Hematopoietic multipotent progenitor cell treated with erythropoietin and hydrocortisone succinate and interleukin-3 and kit ligand, for 15 days (in vitro differentiated cells): ENCODE measurements around the gene B4GAT1.
A peak's percentile ranks its signal among the peaks of the same experiment; 100 is the strongest.
"Not testable (repeated sequence)": the region's sequence is repeated elsewhere in the genome, so short reads cannot be mapped to it uniquely, and the experiment has no call there.

ENCODE experiments used
- DNase-seq: peaks from one replicate; pipeline ENCODE4 v3.0.0-alpha.2; 2015; ENCODE audit warnings: low spot score

The B4GAT1 gene

DNA sequence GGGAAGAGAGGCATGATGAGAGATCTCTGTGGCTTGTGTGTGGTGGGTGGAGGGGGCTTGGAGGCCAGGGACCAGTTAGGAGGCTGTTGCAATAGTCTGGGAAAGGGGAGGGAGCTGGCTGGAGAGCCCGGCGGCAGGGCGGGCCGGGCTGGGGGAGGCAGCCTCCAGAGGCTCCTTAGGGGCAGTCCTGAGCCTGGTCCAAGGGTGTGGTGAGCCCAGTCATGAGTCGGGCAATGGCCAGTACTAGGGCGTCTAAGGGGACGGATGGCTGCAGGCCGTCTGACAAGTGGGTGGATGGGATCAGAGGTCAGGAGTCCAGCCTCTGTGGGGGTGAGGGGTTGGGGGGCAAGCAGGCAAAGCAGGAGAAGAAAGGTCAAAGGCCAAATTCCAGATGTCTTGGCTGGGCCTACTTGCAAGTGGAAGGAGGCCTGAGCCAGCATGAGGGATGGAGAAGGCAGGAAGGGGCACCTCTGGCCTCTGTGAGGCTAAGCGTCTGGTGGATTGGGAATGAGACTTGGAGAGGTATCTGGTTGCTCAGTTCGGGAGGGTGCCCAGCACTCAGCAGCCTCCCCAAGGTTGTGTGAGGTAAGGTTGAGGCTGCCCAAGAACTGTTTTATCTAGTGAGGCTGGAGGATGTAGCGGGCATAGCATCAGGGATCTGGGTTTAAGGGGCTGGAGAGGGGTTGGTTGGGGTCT lies 24.5 kb downstream of the B4GAT1 start:
- DNase-seq: no peak

DNA sequence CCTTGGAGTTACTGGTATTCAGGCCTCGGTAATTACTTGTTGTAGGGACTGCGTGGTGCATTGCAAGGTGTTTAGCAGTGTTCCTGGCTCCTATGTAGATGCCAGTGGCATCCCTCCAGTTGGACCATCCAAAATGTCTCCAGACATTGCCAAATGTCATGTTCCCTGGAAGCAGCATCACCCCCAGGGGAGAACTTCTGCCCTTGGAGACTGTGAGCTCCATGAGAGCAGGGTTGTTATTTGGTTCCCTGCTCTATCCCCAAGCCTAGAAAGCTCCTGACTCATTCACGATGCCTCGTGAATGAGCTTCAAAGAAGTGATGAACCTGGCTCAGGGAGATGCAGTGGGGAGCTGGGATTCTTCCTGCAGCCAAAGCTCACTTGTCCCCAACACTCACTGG lies 25.8 kb downstream of the B4GAT1 start:
- DNase-seq: no peak

DNA sequence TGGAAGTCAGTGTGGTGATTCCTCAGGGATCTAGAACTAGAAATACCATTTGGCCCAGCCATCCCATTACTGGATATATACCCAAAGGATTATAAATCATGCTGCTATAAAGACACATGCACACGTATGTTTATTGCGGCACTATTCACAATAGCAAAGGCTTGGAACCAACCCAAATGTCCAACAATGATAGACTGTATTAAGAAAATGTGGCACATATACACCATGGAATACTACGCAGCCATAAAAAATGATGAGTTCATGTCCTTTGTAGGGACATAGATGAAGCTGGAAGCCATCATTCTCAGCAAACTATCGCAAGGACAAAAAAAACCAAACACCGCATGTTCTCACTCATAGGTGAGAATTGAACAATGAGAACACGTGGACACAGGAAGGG lies 26.7 kb downstream of the B4GAT1 start:
- not testable (repeated sequence) for DNase-seq

DNA sequence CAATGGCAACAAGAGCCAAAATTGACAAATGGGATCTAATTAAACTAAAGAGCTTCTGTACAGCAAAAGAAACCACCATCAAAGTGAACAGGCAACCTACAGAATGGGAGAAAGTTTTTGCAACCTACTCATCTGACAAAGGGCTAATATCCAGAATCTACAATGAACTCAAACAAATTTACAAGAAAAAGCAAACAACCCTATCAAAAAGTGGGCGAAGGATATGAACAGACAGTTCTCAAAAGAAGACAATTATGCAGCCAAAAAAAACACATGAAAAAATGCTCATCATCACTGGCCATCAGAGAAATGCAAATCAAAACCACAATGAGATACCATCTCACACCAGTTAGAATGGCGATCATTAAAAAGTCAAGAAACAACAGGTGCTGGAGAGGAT lies 27.1 kb downstream of the B4GAT1 start:
- DNase-seq: not testable (repeated sequence)

DNA sequence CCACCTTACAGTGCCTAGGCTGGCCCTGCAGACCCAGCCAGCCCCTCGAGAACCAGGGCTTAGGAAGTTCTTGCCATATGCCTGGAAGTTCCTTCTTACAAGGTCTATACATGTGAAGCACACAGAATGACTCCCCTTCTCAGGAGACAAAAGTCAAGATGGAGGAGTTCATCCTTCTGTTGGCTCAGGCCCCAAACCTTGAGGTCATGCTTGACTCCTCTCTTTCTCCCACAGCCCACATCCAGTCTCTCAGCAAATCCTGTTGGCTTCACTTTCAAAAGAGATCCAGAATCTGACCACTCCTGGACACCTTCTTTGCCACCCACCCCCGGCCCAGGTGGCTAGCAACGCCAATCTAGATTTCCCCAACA lies 28.8 kb downstream of the B4GAT1 start:
- DNase-seq: no peak

DNA sequence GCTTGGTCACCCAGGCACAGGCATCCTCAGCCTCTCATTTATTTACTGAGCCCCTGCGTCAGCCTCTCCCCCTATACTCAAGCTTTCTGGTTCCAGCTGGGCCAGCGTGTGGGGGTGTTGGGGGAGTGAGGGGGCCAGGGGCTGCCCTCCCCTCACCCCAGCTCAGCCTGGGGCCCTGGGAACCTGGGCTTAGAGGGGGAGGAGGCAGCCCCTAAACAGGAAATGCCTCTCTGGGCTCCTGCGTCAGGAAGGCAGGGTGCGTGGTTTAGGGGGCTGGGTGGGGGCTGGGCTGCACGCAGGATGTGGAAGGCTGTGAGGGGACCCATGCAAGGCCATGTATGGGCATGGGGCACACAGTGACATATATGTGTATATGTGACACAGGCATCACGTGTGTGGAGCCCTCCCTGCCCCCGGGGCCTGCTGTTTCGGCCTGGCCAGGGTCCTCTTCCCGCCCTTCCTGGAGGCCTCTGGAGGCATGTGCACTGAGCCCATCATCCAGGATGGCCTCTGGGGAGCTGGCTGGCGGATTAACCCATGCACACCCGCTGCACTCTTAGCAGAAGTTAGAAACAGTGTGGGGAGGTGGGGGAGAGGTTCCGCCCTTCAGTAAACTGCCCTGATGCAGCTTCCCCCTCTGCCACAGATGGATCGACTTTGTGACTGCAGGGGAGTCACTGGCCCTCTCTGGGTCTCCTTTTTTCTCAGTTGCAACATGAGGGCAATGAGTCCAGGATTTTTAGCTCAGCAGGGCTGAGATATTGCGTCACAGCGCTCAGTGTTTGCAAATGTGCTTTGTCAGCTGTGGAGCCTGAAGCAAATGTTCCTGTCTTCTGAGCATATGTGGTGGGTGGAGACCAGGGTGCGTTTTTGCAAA lies 29.5 kb downstream of the B4GAT1 start:
- DNase-seq: no peak

DNA sequence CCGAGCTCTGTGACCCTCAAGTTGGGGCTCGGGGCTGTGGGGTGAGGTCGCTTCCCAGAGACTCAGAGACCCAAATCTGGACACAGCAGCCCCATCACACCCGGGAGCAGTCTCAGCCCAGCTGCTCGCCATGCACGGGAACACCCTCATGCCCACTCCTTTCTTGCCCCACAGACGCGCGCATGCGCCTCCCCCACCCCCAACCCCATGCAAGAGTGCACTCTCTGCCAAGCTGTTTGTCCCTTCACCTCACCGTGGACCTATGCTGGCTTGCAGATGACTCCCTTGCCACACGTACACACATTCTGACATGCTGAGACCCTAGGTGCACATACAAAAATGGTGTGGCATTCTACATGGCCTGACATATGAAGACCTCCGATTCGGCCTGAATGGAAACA lies 30.1 kb downstream of the B4GAT1 start:
- no peak for DNase-seq

DNA sequence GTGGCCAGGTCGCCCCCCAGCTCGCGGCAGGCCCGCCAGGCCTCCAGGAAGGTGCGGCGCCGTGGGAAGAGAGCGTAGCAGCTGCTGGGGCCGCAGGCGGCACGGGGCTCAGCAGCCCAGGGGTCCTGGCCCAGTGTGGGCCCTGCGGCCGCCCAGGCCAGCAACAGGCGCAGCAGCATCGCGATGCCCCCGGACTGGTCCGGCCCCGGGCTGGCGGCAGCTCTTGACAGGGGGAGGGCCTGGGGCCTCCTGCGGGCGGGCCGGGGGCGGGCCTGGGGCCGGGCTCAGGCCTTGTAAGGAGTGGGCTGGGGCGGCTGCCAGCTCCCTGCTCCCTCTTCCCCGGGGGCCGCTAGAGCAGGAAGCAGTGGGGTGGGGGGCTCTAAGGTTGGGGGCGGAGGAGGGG lies 30.6 kb downstream of the B4GAT1 start, which contains the start of gene CD248:
TSS of gene CD248 (minus strand) at position 196 of the 403 bp plus-strand sequence. CDS start at position 179, 17 bp downstream.
- DNase-seq: no peak

DNA sequence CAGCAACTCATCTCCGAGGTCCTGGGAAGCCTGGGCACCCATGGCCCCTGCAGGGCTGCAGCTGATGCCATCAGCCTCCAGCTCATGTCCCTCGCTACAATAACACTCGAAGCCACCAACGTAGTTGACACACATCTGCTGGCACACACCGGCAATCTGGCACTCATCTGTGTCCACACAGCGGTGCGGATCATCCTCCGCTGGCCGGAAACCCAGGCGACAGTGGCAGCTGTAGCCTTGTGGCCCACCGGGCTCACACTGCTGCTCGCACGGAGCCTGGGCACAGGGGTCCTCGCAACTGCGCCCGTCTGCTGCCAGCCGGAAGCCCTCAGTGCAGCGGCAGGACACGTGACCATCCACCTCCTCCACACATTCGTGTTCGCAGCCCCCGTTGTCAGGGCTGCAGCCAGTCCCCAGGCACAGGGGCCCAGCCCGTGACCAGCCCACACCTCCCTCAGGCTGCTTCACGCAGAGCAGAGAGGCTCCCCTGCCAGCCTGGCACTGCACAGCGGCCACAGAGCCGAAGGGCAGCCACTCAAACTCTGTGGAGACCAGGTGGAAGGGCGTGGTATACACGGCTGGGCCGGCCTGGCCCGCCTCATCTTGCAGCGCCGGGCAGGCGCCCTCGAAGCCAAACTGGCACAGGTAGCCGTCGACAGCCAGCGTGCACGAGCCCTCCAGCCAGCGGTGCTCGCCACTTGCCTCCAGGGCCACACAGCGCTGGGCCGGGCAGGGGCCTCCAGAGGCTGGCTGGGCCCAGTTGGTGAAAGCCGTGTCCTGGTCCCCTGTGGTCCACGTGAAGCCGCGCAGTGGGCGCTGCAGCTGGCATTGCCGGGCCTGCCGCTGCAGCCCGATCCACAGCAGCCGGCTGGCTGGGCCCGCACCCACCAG lies 31.3 kb downstream of the B4GAT1 start:
- DNase-seq: no peak

DNA sequence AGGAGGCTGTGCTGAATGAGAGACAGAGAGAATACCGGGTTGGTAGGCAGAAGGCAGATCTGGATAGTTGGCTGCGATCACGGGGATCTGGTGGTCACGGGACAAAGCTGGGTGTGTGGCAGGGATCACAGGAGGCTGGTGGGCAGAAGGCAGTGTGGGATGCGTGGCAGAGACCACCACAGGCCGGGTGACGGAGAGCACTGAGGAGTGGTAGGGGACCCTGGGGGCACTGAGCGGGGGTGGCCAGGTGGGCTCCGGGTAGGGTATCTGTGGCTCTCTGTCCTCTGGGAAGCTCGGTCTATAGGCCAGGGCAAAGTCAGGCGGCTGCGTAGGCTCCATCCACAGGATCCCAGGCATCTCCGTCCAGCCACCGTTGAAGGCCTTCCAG lies 31.9 kb downstream of the B4GAT1 start:
- no peak for DNase-seq

DNA sequence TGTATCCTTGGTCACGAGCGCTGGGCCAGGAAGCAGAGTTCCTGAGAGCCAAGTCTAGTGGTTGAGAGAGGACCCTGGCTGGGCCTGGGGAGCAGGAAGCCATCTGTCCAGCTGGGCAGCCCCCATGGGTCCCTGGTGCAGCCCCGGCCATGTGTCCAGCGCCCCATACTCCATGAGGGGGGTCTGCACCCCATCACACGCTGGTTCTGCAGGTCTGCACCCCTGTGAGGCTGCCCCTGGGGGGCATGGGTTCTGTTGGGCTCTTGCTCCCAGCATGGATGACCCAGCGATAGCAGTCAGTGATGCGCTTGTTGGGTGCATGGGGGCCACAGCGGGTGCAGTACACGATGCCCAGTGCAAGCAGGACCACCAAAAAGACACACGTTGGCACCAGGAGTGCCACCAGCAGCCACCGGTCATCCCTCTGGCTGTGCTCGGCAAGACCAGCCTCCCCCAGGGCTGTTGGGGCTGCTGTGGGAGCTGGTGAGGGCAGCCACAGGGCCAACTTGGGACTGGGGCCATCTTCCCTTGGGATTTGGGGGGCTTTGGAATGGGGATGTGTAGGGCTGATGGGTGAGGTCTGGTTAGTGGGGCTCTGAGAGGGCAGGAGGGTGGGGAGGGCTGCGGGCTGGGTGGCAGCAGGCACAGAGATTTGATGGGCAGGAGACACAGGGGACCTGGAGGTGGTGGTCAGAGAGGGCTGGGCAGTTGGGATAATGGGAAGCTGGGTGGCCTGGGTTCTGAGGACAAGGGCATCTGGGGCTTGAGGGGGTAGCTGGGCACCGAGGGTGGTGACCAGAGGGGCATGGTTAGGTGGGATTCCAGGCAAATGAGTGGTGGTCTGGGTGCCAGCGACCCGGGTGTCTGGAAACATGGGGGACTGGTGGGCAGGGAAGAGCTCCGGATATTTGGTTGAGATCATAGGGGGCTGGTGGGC lies 32.6 kb downstream of the B4GAT1 start:
- DNase-seq: no peak

DNA sequence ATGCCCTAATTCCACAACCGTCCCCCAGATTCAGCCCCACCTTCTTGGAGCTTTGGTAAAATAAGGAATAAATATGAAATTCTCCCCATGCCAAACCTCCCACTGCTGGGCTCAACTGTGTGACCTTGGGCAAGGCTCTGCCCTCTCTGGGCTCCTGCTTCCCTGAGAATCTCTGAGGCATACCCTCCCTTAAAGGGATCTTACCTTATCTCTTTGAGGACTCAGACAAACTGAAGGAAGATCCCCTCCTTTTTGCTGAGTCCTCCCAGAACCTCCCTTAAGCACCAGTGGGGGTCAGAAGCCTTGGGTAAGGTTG lies 33.3 kb downstream of the B4GAT1 start:
- no peak for DNase-seq

DNA sequence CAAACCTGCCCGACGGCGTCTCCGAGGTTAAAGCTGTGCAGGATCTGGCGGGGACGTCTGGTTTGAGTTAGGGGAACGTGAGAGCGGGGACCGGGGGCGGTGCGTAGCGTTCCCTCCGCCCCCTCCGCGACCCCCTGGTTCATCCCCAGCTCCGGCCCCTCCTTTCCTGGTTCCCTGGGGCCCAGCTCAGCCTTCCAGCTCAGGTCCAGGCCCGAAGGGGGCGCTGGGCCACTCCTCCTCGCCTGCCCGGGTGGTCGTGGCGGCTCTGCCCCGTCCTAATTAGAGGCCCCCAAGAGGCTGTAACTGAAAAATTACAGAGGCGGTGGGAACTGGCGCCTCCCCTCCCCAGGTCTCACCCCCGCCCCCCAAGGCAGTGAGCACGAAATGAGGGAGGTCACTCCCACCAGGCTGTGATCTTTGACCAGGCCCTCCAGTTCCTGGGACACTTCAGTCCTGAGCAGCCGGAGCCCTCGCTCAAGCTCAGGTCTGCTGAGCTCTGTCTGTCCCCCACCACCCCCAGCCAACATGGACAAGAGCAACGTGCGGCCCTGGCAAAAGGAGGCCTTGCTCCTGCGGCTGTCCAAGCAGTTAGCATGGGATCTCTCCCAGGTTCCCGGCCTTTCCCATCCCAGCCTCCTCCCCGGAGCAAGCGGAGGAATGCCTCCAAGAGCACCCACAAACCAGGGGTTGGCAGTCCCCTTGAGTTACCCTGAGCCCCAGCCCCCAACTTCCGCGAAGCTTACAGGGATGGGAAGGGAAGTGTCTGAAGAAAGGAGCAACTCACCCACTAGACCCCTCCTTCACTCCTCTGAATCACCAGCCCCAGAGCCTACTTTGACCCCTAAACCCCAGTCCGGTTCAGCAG lies 33.9 kb downstream of the B4GAT1 start:
- DNase-seq: no peak

DNA sequence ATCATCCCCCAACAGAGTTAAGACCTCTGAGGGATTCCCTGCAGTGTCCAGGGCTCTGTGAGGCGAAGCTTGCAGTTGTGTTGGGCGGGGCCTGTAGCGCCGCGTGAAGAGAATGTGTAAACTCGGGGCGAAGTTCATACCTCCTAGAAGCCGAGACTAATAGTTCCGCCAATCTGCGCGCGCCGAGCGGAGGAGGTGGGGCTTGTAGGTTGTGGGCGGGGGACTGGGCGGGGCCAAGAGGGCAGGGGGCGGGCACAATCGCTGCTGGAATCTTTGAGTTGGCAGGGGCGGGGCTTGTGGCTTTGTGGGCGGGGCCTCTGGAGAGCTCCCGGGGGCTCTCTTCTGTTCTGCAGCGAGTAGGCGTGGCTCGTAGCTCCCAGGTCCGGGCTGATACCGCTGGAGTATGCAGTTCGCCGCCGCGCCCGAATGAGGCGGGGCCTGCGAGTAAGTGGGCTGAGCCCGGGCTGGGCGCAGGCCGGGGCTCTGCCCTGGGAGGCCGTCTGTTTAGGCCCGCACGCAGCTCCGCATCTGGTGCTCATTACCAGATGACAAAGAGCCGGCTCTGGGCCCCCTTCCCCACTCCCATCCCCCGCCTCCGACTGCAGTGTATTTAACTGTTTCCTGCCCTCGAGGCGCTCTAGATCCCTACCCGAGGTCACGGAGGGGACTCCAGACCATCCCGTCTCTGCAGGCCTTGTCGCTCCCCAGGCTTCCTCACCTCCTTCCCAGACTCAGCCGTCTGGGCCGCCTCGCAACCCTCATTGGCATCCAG lies 34.7 kb downstream of the B4GAT1 start:
- DNase-seq: peak; percentile 98

DNA sequence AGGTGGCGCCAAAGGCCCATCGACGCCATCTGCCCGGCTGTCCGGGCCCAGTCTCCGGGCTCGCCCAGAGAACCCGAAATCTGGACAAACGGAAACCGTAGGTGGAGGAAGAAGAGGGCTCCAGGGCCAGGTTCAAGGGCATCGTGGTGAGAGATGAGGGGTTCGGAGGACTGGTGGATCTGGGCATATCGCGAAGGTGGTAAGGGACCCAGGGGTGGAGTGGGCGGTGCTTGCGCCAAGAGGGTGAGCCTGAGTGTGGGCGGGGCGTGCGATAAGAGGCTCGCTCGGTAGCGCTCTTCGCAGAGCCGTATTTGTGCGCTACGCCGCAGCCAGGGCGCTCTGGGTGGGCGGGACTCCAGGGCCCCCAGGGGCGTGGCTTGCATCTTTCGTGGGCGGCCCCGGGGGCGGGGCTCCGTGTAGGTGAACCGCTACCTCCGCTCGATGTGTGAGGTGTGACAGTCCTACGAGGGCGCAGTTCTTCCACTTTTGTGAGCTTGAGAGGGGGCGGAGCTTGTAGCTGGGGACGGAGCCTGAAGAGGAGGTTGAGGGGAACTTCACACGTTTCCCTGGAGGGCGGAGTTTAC lies 35.4 kb downstream of the B4GAT1 start:
- peak; percentile 96 for DNase-seq

DNA sequence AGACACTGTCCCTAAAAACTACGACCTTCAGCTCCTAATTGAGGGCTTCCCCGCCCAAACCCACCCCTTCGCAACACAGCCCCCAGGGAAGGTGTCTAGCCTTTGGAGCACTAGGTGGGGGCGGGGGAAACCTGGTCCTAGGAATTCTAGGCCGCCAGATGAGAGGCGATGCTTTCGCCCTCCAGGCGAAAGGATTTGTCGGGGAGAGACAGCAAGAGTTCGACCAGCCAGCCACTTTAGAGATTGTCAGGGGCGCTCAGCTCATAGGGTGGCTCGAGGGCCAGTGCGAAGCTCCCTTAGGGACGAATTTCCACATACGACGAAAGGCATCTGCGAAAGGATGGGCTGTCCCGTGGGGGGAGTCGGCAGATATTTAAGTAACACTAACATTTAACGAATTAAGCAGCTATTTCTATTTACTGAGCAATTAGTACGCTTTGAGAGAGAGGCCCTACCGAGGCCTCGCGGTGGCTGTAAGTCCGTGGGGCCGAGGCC lies 35.9 kb downstream of the B4GAT1 start:
- no peak for DNase-seq

DNA sequence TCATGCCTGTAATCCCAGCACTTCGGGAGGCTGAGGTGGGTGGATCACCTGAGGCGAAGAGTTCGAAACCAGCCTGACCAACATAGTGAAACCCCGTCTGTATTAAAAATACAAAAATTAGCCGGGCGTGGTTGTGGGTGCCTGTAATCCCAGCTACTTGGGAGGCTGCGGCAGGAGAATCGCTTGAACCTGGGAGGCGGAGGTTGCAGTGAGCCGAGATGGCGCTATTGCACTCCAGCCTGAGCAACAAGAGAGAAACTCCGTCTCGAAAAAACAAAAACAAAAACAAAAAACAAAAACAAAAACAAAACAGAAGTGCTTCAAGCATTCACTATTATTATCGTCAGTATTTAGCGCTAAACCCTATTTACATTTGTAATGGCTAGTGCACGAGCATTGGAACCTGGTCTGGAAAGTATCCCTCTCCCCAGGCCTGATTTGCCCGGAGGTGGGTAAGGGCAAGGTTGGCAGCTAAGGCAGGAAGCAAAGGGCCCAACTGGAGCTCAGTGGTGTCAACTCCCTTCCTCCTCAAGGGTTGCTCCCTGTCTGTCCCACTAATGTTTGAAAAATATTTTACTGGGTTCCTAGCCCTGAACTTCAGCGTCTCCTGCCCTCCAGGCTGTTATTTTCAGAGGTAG lies 36.5 kb downstream of the B4GAT1 start:
- DNase-seq: not testable (repeated sequence)

DNA sequence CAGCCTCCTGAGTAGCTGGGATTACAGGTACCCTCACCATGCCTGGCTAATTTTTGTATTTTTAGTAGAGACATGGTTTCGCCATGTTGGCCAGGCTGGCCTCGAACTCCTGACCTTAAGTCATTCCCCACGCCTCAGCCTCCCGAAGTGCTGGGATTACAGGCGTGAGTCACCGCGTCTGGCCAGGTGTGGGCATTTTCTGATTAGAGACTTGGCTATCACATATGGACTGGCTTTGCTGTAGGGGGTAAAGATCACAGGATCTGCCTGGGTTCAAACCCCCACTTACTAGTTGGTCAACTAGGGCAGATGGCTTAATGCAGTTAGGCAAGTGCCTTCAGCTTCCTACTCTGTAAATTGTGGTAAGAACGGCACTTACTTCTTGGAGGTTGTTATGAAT lies 37.1 kb downstream of the B4GAT1 start:
- no peak for DNase-seq

DNA sequence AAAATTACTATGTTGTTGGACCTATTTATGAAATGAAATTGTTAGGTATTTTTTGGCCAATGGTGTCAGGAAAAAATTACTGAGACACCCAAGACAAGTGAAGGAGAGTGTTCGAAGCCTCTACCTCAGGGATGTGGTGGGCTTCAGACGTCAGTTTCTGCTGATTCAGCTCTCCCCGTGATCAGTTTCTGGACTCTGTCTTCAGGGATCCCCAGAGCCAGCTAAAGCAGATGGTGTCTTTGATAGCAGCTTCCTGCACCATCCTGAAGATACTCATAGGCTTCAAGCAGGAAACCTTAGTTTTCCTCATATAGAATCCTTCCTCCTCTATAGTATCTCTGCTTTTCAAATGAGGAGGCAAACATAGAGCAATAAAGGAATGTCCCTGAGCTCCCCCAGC lies 38.0 kb downstream of the B4GAT1 start:
- no peak for DNase-seq
